Bladder microvascular endothelial cell (primary cell): Measurements from ENCODE around the gene IRX1. TPM values are rescaled to one million over a fixed set of nuclear protein-coding genes. Genes with fewer than 3 reads are reported as not detected.

Experiments
- total RNA-seq: library from RNA; depleted of rRNA; stranded (reverse); fragments of >200 nt; gene quantifications from 2 replicates; pipeline ENCODE4 v1.2.3, GENCODE V29; 2014

The IRX1 gene
- total RNA-seq = not detected in 2 replicates

GRCh38 chr5:3595006-3595961 lies at the start of gene IRX1:
TSS of gene IRX1 (plus strand) at chr5:3595832. CDS start at chr5:3596106, 274 bp downstream.

